MV-4-11 (cell line): ENCODE results near the gene SMIM38.
A peak's percentile ranks its signal among the peaks of the same experiment; 100 is the strongest.

Experiments
- DNase-seq: peaks from one replicate; lab custom pipeline; 2025; lab: John Stamatoyannopoulos, UW

Gene SMIM38

GRCh38 chr11:69122326-69122629 lies 33.5 kb upstream of the SMIM38 start:
- no peak for DNase-seq

DNA sequence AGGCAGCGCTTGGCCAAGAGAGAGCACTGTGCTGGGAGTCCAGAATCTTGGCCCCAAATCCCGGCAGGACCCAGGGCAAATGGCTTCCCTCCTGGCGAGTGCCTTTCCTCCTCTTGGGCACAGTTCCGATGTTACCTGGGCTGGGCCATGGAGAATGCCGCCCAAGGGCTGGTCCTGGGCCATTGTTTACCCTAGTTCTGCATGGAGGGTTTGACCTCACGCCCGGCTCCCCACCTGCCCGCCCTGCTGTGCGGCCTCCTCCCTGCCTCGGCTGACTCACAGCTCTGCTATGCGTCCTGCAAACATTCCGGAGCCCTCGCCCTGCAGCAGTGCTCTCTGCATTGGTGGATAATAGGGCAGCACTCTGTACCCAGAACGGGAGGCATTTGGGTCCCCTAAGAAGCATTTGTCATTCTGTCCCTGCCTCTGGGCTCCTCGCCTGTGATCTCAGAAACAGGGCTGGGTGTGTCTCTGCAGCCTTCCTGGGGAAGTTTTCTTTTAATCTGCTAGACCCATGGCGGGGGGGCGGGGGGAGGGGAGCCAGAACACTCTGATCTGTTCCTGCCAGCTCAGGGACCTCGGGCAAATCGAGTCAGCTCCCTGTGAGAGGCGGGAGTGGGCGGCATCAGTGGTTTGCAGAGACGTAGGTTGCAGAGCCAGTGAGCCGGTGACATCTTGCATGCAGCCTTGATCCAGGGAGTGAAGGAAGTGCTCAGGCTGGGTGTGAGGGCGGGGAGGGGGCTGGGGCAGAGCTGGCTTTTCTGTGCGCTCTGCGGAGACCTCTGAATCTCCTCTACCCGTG lies 32.9 kb upstream of the SMIM38 start:
- DNase-seq: no peak

DNA sequence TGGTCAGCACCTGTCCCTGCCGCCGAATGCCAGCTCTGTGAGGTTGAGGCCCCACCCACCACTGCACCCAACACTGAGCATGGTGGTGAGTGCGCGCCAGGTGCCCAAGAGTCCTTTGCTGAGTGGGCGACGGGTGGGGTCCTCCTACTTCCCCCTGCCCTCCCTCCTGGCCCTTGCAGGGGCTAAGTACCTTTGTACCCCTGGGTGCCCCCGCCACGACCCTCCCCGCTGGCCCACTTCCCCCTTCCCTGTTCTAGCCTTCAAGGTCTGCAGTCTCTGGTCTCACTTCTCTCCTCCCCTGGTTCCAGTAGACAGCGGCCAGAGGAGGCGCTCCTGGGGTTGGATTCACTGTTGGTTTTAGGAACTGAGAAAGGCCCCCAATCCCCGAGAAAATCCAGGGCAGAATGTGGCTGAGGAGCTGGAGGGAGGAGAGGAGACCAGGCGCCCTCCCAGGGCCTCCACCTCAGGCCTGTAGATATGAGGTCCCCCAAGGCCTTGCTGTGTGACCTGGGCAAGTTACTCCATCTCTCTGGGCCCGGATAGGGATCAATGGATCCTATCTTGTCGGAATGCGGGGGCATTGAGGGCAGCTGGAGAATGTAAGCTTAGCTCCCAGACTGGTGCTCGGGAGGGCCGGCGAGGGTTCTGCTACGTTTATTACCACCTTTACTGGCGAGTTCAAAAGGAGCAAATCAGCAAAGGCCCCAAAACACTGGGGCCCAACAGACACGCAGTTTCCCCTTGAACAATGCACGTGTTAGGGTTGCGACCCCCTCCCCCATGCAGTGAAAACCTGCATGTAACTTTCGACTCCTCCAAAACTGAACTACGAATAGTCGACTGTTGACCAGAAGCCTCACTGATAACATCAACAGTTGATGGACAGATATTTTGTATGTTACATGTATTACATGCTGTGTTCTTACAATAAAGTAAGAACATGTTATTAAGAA lies 31.9 kb upstream of the SMIM38 start:
- peak; percentile 68 for DNase-seq

DNA sequence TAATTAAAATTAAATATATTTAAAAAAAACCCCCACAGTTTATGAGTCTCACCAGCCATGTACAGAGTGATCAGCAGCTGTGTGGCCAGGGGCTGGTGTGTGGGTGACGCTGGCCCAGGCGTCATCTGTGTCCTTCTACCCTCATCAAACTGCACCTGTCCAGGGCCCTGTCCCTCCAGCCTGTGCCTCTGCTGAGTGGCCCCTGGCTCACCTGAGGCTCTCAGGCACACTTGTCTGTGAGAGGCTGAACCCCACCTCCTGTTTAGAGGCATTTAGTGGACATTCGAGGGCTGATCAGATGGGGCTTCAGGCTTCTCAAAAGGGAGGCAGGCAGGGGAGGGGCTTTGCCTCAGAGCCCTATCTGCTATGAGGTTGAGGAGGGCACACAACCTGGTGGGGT lies 29.9 kb upstream of the SMIM38 start:
- no peak for DNase-seq

DNA sequence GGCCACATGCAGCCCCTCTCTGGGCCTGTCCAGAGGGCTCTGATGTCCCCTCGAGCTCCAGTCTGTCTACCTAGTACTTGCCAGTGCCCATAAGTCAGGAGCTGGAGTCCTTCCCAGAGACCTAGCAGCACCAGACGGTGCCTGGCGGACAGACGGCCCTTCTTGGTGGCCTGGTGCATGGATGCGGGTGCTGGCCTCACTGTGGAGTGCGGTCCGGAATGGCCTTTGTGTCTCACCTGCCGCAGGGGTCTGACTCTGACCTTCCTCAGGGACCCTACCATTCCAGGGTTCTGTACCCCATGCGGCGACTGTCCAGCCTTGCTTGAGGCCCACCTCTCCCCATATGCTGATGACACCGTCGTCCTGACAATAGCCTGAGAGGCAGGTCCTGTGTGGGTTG lies 29.4 kb upstream of the SMIM38 start:
- DNase-seq: no peak

- DNase-seq: no peak
Observed at GRCh38 chr11:69127081-69127850, 28.5 kb upstream of the SMIM38 start.

DNA sequence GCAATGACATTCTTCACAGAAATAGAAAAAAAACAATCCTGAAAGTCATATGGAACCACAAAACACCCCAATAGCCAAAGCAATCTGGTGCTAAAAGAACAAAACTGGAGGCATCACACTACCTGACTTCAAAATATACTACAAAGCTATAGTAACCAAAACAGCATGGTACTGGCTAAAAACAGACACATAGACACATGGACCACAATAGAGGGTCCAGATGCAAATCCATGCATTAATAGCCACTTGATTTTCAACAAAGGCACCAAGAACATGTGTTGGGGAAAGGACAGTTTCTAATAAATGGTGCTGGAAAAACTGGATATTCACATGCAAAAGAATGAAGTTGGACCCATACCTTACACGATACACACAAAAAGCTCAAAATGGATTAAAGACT lies 27.9 kb upstream of the SMIM38 start:
- DNase-seq: no peak

DNA sequence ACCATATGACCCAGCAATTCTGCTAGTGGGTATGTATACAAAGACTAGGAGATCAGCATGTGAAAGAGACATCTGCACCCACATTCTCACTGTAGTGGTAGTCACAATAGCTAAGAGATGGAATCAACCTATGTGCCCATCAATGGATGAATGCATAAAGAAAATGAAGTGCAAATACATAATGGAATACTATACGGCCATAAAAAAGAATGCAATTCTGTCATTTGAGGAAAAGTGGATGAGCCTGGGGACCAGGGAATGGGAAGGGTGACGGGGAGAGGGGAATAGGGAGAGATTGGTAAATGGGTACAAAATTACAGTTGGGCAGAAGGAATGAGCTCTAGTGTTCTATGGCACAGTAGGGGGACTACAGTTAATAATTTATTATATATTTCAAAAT lies 26.7 kb upstream of the SMIM38 start:
- no peak for DNase-seq

DNA sequence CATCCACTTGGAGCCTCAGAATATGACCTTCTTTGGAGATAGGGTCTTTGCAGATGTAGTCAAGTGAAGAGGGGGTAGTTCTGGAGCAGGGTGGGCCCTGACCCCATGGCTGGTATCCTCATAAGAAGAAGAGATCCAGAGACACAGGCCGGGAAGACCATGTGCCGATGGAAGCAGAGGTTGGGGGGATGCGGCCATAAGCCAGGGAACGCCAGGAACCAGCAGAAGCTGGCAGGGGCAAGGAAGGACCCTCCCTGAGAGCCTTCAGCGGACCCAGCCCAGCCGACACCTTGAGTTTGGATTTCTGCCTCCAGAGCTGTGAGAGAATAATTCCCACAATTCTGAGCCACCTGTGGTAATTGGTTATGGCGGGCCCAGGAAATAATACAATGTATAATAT lies 26.1 kb upstream of the SMIM38 start:
- DNase-seq: no peak

GRCh38 chr11:69130654-69131053 lies 25.1 kb upstream of the SMIM38 start:
- no peak for DNase-seq

DNA sequence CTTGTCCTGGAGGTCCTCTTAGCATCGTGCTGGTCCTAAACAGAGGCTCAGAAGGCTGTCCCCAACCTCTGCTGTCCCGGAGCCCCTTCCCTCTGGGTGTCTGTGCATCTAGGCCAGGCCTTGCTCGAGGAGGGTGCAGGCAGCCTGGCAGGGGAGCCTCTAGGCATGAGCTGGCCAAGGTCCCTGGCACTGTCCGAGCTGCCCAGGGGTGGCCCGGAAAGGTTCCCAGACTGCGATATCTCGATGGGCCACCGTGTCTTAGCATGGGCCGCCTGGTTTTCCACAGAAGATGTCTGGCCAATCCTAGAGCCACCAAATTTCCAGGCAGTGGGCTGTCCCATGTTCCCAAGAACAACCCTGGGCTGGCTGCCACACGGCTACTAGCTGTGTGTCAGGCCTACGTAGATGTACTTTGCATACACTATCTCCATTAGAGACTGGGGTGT lies 24.6 kb upstream of the SMIM38 start:
- no peak for DNase-seq

- no peak for DNase-seq
Observed at GRCh38 chr11:69131644-69132300, 24.0 kb upstream of the SMIM38 start.

DNA sequence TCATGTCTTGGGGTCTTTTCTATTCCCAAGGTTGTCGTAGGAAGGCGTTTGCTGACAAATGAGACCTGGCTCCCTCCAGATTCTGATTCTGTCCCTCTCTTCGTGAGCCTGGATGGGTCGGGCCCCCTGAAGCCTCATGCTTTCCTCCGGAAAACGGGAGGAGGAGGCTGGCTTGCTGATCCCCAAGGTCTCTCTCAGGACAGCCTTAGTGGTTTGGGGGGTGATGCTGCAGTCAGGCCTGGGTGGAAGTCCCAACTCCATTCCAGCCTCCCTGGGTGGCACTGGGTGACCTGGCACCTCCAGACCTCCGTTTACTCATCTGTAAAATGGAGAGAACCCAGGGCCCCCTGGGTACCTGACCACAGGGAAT lies 23.4 kb upstream of the SMIM38 start:
- DNase-seq: no peak

GRCh38 chr11:69133251-69133650 lies 22.5 kb upstream of the SMIM38 start:
- DNase-seq: no peak

GRCh38 chr11:69134182-69134581 lies 21.6 kb upstream of the SMIM38 start:
- peak; percentile 82 for DNase-seq

DNA sequence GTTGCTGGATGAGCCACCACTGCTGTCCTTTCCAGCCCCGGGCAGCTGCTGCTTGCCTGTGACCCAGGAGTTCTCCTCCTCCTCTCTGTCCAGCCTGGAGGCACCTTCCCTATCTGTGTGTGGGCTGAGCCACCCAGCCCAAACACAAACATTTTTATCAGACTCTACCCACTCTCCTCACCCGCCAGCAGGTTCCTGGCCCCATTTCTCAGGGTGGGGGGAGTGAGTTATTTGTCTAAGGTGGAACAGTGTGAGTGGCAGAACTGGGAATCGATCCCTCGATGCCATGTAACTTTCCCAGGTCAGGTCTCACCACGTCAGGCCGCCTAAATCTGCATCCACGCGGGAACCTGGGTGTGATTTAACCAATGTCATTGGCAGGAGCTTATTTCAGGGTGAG lies 20.8 kb upstream of the SMIM38 start:
- DNase-seq: no peak

- DNase-seq: no peak
Observed at GRCh38 chr11:69135420-69136363, 20.0 kb upstream of the SMIM38 start.

GRCh38 chr11:69136471-69136870 lies 19.3 kb upstream of the SMIM38 start:
- DNase-seq: no peak

GRCh38 chr11:69137151-69137844 lies 18.4 kb upstream of the SMIM38 start:
- DNase-seq: no peak

DNA sequence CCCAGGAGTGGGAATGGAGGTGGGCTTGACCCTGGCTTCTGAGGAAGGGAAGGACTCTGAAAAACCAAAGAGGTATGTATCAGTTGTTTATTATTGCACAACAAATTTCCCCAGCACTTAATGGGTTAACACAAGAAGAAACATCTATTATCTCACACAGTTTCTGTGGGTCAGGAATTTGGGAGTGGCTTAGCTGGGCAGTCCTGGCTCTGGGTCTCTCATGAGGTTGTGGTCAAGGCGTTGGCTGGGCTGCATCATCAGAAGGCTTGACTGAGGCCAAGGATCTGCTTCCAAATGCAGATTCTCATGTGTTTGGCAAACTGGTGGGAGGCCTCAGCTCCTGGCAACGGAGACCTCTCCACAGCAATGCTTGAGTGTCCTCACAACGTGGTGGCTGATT lies 17.5 kb upstream of the SMIM38 start:
- no peak for DNase-seq
